Astrocyte (in vitro differentiated cells and primary cell): ENCODE measurements around the gene SUSD3.

Experiments
- EZH2 ChIP-seq: IDR thresholded peaks from 2 replicates; pipeline ENCODE4 v1.6.1; 2012; ENCODE audit warnings: mild to moderate bottlenecking, low read length, inconsistent platforms; ENCODE audit not compliant: insufficient read depth
- TF ChIP-seq, protein P1 (sequence below): IDR thresholded peaks from 2 replicates; pipeline ENCODE4 v1.5.1; 2011; ENCODE audit warnings: low read depth, mild to moderate bottlenecking, inconsistent platforms, low read length, moderate library complexity; ENCODE audit not compliant: insufficient read depth

DNA sequence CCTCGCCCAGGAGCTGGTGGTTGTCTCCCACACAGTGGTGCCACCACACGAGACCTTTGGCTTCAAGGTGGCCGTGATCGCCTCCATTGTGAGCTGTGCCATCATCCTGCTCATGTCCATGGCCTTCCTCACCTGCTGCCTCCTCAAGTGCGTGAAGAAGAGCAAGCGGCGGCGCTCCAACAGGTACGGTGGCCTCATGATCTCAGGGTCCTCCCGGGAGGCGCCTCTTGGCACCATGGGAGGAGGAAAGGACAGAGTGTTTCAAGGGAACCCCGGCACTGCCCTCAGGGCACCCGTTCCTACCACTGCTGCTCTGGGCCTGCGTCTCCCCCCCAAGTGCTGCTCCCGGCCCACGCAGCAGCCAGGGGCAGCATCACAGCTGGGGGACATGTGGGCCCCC lies 19.3 kb downstream of the SUSD3 start:
- TF ChIP-seq, protein P1, sequence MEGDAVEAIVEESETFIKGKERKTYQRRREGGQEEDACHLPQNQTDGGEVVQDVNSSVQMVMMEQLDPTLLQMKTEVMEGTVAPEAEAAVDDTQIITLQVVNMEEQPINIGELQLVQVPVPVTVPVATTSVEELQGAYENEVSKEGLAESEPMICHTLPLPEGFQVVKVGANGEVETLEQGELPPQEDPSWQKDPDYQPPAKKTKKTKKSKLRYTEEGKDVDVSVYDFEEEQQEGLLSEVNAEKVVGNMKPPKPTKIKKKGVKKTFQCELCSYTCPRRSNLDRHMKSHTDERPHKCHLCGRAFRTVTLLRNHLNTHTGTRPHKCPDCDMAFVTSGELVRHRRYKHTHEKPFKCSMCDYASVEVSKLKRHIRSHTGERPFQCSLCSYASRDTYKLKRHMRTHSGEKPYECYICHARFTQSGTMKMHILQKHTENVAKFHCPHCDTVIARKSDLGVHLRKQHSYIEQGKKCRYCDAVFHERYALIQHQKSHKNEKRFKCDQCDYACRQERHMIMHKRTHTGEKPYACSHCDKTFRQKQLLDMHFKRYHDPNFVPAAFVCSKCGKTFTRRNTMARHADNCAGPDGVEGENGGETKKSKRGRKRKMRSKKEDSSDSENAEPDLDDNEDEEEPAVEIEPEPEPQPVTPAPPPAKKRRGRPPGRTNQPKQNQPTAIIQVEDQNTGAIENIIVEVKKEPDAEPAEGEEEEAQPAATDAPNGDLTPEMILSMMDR, result no peak
- no peak for TF ChIP-seq EZH2
